HEK293T (cell line): ENCODE results near the gene FHL1.

ENCODE experiments used
- CTCF ChIA-PET: fragments of 350-600 bp; formaldehyde crosslinking; extraction: SDS; loops from one replicate; lab custom pipeline; 2021; ENCODE audit warnings: antibody characterized with exemption, inconsistent platforms; lab: Yijun Ruan, JAX
- POLR2A ChIA-PET: fragments of 350-600 bp; formaldehyde crosslinking; extraction: SDS; loops from one replicate; lab custom pipeline; 2020; ENCODE audit warnings: antibody characterized with exemption, inconsistent platforms; lab: Yijun Ruan, JAX
- DNase-seq: peaks from one replicate; pipeline ENCODE4 v3.0.0; 2012; ENCODE audit warnings: mixed read lengths; ENCODE audit errors: extremely low spot score
- ARNT ChIP-seq: fragments of 450-650 bp; IDR thresholded peaks from 2 replicates; pipeline ENCODE4 v1.6.1; 2017; ENCODE audit warnings: mild to moderate bottlenecking
- BHLHE40 ChIP-seq: fragments of 450-650 bp; IDR thresholded peaks from 2 replicates; pipeline ENCODE4 v1.6.1; 2016; ENCODE audit warnings: mild to moderate bottlenecking, moderate library complexity, borderline replicate concordance
- CTBP1 ChIP-seq: fragments of 450-650 bp; IDR thresholded peaks from 2 replicates; pipeline ENCODE4 v1.6.1; 2016; ENCODE audit warnings: borderline replicate concordance
- ELF4 ChIP-seq: fragments of 450-650 bp; IDR thresholded peaks from 2 replicates; pipeline ENCODE4 v1.6.1; 2017; ENCODE audit warnings: antibody characterized with exemption
- FOXA1 ChIP-seq: fragments of 450-650 bp; IDR thresholded peaks from 2 replicates; pipeline ENCODE4 v1.6.1; 2016; ENCODE audit warnings: mild to moderate bottlenecking
- FOXK2 ChIP-seq: fragments of 450-650 bp; IDR thresholded peaks from 2 replicates; pipeline ENCODE4 v1.6.1; 2016; ENCODE audit warnings: mild to moderate bottlenecking
- FOXM1 ChIP-seq: fragments of 450-650 bp; IDR thresholded peaks from 2 replicates; pipeline ENCODE4 v1.6.1; 2017; ENCODE audit warnings: mild to moderate bottlenecking, borderline replicate concordance
- HDGF ChIP-seq: fragments of 450-650 bp; IDR thresholded peaks from 2 replicates; pipeline ENCODE4 v1.6.1; 2017; ENCODE audit warnings: antibody characterized with exemption, borderline replicate concordance
- L3MBTL2 ChIP-seq: fragments of 450-650 bp; conservative IDR thresholded peaks from 2 replicates; pipeline ENCODE4 v1.6.1; 2016; ENCODE audit warnings: mild to moderate bottlenecking
- LEF1 ChIP-seq: fragments of 450-650 bp; IDR thresholded peaks from 2 replicates; pipeline ENCODE4 v1.6.1; 2017; ENCODE audit warnings: mild to moderate bottlenecking, borderline replicate concordance
- NFRKB ChIP-seq: fragments of 450-650 bp; IDR thresholded peaks from 2 replicates; pipeline ENCODE4 v1.6.1; 2016; ENCODE audit warnings: mild to moderate bottlenecking, moderate library complexity
- PKNOX1 ChIP-seq: fragments of 450-650 bp; IDR thresholded peaks from 2 replicates; pipeline ENCODE4 v1.6.1; 2016
- SP1 ChIP-seq: fragments of 450-650 bp; IDR thresholded peaks from 2 replicates; pipeline ENCODE4 v1.6.1; 2017
- SUZ12 ChIP-seq: fragments of 450-650 bp; IDR thresholded peaks from 2 replicates; pipeline ENCODE4 v1.6.1; 2016; ENCODE audit warnings: mild to moderate bottlenecking
- TARDBP ChIP-seq: fragments of 450-650 bp; IDR thresholded peaks from 2 replicates; pipeline ENCODE4 v1.6.1; 2016
- ZNF384 ChIP-seq: fragments of 450-650 bp; IDR thresholded peaks from 2 replicates; pipeline ENCODE4 v1.6.1; 2016

Gene FHL1

GRCh38 chrX:136212557-136213111 lies 65.3 kb downstream of the FHL1 start:
- TF ChIP-seq FOXA1: no peak
- no peak for TF ChIP-seq ARNT
- TF ChIP-seq SP1: no peak
- TF ChIP-seq PKNOX1: no peak
- no peak for TF ChIP-seq FOXM1
- TF ChIP-seq CTBP1: no peak
- TF ChIP-seq ELF4: no peak
- TF ChIP-seq BHLHE40: no peak
- TF ChIP-seq TARDBP: no peak
- no peak for TF ChIP-seq LEF1
- TF ChIP-seq L3MBTL2: no peak
- TF ChIP-seq SUZ12: no peak
- POLR2A ChIA-PET: interaction anchor here (0.7 to 1.3 kb wide), 2 partner anchors 10 kb away, joined by 3 to 4 read pairs; no protein-coding TSS in a partner anchor
- CTCF ChIA-PET: no interaction called here
- no peak for DNase-seq

- POLR2A ChIA-PET: interaction anchor here (1.5 kb wide), 1 partner anchor 29 kb away, joined by 4 read pairs; no protein-coding TSS in a partner anchor
- CTCF ChIA-PET: interaction anchor here (0.9 to 1.7 kb wide), 2 partner anchors 11 to 53 kb away, joined by 3 to 5 read pairs; no protein-coding TSS in a partner anchor
Measured at GRCh38 chrX:136214551-136214950, 67.2 kb downstream of the FHL1 start.

GRCh38 chrX:136215559-136215958 lies 68.2 kb downstream of the FHL1 start:
- CTCF ChIA-PET: interaction anchor here (1.7 kb wide), 1 partner anchor 52 kb away, joined by 5 read pairs; no protein-coding TSS in a partner anchor
- DNase-seq: no peak
- TF ChIP-seq HDGF (no peak), LEF1 (no peak), FOXM1 (no peak), ARNT (no peak), ELF4 (no peak), SUZ12 (no peak), L3MBTL2 (no peak), PKNOX1 (no peak), TARDBP (no peak), SP1 (no peak), CTBP1 (no peak), FOXA1 (no peak), ZNF384 (no peak), BHLHE40 (no peak), FOXK2 (no peak)
- POLR2A ChIA-PET: no interaction called here

More at GRCh38 chrX:136214551-136214950, 67.2 kb downstream of the FHL1 start:
- DNase-seq: no peak
- TF ChIP-seq HDGF: no peak

GRCh38 chrX:136219893-136220292 lies 72.6 kb downstream of the FHL1 start:
- DNase-seq: no peak
- no peak for TF ChIP-seq HDGF
- TF ChIP-seq ARNT: no peak
- no peak for TF ChIP-seq NFRKB
- TF ChIP-seq LEF1: no peak
- TF ChIP-seq TARDBP: no peak
- no peak for TF ChIP-seq L3MBTL2
- no peak for TF ChIP-seq FOXM1
- TF ChIP-seq BHLHE40: no peak
- no peak for TF ChIP-seq SUZ12
- TF ChIP-seq ELF4: no peak
- TF ChIP-seq SP1: no peak
- TF ChIP-seq FOXK2: no peak
- no peak for TF ChIP-seq CTBP1
- no peak for TF ChIP-seq PKNOX1
- no peak for TF ChIP-seq FOXA1
- no peak for TF ChIP-seq ZNF384
- POLR2A ChIA-PET: no interaction called here
- CTCF ChIA-PET: no interaction called here

- POLR2A ChIA-PET: no interaction called here
- no peak for DNase-seq
- TF ChIP-seq CTBP1 (no peak), TARDBP (no peak), FOXM1 (no peak), NFRKB (no peak), LEF1 (no peak), PKNOX1 (no peak), FOXK2 (no peak), SP1 (no peak)
- CTCF ChIA-PET: no interaction called here
Measured at GRCh38 chrX:136220540-136220939, 73.2 kb downstream of the FHL1 start.

- DNase-seq: no peak
- no peak for TF ChIP-seq ARNT
- TF ChIP-seq L3MBTL2: no peak
- no peak for TF ChIP-seq ELF4
- TF ChIP-seq ZNF384: no peak
- no peak for TF ChIP-seq TARDBP
- TF ChIP-seq FOXK2: no peak
- no peak for TF ChIP-seq PKNOX1
- no peak for TF ChIP-seq HDGF
- CTCF ChIA-PET: no interaction called here
- POLR2A ChIA-PET: no interaction called here
Measured at GRCh38 chrX:136220951-136221350, 73.6 kb downstream of the FHL1 start.
